HL-60 (cell line): ENCODE results near the gene SH3BP2.
A peak's percentile ranks its signal among the peaks of the same experiment; 100 is the strongest.

Experiments
- DNase-seq, 2 experiments: peaks; one replicate each; pipeline ENCODE4 v3.0.0-alpha.2; 2010 to 2020; ENCODE audit warnings: low read depth in 1 of 2, low spot score in 1 of 2
- H3K27ac ChIP-seq: fragments of 250-450 bp; sonication (Bioruptor Pico); replicated peaks from 2 replicates; pipeline ENCODE4 v1.5.1; 2020; ENCODE audit warnings: mild to moderate bottlenecking, moderate library complexity
- H3K27me3 ChIP-seq: fragments of 250-450 bp; sonication (Bioruptor Pico); 2 replicates; pipeline ENCODE4 v1.5.1; 2021; ENCODE audit warnings: mild to moderate bottlenecking, moderate library complexity; ENCODE audit not compliant: insufficient read depth, poor library complexity, severe bottlenecking
- H3K4me3 ChIP-seq: replicated peaks from 2 replicates; pipeline ENCODE4 v1.5.1; 2011; ENCODE audit warnings: mild to moderate bottlenecking, control low read depth, low read length; ENCODE audit not compliant: insufficient read depth
- GABPA ChIP-seq: IDR thresholded peaks from 2 replicates; pipeline ENCODE4 v1.6.1; 2012; ENCODE audit warnings: low read depth
- POLR2AphosphoS5 ChIP-seq: IDR thresholded peaks from 2 replicates; pipeline ENCODE4 v1.6.1; 2012; ENCODE audit warnings: low read depth
- SPI1 ChIP-seq: IDR thresholded peaks from 2 replicates; pipeline ENCODE4 v1.6.1; 2012; ENCODE audit warnings: low read depth, mild to moderate bottlenecking, borderline replicate concordance
- TF ChIP-seq, protein P1 (sequence below): IDR thresholded peaks from one replicate; pipeline ENCODE4 v1.5.1; 2011; ENCODE audit warnings: low read length, control low read depth, inconsistent platforms; ENCODE audit not compliant: insufficient read depth
- TF ChIP-seq, protein P2 (sequence below): IDR thresholded peaks from 2 replicates; pipeline ENCODE4 v1.6.1; 2012; ENCODE audit warnings: low read depth; ENCODE audit not compliant: insufficient replicate concordance

The SH3BP2 gene

DNA sequence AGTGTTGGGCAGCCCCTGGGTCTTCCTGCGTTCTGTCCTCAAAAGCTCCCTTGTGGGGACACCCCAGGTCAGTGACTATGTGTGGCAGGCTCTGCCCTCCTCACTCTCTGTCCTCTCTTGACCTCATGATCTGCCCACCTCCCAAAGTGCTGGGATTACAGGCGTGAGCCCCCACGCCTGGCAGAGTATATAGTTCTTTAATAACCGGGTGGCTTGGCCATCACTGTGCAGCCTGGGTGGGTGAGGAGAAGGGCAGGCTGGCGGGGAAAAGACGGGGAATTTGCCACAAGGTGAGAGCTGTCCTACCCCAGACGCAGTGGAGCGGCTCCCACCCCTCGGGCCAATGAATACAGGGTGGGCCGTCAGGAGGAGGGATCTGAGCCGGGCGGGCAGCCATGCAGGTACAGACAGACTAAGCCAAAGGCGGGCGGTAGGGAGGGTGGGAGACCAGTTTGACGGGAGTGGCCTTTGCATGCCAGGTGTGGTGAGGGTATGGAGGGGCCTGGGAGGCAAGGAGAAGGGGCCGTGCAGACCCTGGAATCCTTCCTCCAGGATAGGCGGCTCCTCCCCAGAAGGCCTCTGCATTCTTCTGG is 2.5 kb downstream of the SH3BP2 start:
- no peak for DNase-seq
- no peak overlapping the region for H3K4me3 ChIP-seq
- no peaks in the 10 kb centered on the region for H3K27me3 ChIP-seq
- H3K27ac ChIP-seq: peak overlapping the region; percentile 76
- TF ChIP-seq SPI1 (no peak), POLR2AphosphoS5 (no peak), GABPA (no peak)
- TF ChIP-seq, protein P1, sequence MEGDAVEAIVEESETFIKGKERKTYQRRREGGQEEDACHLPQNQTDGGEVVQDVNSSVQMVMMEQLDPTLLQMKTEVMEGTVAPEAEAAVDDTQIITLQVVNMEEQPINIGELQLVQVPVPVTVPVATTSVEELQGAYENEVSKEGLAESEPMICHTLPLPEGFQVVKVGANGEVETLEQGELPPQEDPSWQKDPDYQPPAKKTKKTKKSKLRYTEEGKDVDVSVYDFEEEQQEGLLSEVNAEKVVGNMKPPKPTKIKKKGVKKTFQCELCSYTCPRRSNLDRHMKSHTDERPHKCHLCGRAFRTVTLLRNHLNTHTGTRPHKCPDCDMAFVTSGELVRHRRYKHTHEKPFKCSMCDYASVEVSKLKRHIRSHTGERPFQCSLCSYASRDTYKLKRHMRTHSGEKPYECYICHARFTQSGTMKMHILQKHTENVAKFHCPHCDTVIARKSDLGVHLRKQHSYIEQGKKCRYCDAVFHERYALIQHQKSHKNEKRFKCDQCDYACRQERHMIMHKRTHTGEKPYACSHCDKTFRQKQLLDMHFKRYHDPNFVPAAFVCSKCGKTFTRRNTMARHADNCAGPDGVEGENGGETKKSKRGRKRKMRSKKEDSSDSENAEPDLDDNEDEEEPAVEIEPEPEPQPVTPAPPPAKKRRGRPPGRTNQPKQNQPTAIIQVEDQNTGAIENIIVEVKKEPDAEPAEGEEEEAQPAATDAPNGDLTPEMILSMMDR: no peak
- TF ChIP-seq, protein P2, sequence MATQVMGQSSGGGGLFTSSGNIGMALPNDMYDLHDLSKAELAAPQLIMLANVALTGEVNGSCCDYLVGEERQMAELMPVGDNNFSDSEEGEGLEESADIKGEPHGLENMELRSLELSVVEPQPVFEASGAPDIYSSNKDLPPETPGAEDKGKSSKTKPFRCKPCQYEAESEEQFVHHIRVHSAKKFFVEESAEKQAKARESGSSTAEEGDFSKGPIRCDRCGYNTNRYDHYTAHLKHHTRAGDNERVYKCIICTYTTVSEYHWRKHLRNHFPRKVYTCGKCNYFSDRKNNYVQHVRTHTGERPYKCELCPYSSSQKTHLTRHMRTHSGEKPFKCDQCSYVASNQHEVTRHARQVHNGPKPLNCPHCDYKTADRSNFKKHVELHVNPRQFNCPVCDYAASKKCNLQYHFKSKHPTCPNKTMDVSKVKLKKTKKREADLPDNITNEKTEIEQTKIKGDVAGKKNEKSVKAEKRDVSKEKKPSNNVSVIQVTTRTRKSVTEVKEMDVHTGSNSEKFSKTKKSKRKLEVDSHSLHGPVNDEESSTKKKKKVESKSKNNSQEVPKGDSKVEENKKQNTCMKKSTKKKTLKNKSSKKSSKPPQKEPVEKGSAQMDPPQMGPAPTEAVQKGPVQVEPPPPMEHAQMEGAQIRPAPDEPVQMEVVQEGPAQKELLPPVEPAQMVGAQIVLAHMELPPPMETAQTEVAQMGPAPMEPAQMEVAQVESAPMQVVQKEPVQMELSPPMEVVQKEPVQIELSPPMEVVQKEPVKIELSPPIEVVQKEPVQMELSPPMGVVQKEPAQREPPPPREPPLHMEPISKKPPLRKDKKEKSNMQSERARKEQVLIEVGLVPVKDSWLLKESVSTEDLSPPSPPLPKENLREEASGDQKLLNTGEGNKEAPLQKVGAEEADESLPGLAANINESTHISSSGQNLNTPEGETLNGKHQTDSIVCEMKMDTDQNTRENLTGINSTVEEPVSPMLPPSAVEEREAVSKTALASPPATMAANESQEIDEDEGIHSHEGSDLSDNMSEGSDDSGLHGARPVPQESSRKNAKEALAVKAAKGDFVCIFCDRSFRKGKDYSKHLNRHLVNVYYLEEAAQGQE: no peak

DNA sequence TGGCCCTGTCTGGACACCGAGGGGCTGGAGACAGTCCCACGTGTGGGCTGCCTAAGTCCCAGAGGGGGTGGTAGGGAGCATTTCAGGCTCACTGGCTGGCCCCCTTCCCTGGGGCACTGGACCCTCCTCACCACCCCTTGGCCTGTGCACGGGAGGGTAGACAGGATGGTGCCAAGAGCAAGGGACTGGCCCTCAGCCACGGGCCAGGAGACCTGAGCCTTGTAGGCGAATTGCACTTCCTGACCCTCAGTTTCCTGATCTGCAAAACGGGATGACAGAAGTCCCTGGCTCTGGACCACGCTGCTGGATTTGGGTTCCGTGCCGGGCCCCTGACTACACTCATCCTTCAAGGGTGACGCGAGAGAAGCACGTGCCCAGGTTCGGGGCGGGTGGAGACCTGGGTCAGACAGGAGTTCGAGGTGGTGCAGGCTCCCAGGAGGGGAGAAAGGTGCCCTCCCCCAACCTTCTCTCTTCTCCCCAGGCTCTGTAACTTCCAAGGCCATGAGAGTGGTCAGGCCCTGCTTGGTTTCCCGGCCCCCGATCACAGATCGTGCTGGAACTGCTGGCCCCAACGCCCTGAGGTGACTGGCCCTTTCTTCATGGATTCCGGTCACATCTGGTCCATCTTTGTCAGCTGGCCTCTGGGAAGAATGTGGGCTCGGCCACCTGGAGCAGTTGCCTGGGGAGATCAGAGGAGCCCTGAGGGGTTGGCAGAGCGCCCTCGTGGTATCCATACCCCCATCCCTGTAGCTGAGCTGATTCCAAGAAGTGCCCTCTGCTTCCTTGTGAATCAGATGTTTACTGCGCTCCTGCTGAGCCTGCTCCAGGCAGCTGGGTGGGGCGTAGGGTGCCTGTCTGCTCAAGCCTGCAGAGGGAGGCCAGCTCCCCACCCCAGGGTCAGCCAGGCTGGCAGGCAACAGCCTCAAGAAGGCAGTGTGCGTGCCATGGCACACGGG is 3.3 kb downstream of the SH3BP2 start:
- no peak overlapping the region for H3K27ac ChIP-seq
- TF ChIP-seq, protein P1: no peak
- no peak for TF ChIP-seq POLR2AphosphoS5
- TF ChIP-seq SPI1: no peak
- TF ChIP-seq, protein P2: no peak
- TF ChIP-seq GABPA: no peak
- no peak overlapping the region for H3K4me3 ChIP-seq
- no peaks in the 10 kb centered on the region for H3K27me3 ChIP-seq
- DNase-seq: no peak

DNA sequence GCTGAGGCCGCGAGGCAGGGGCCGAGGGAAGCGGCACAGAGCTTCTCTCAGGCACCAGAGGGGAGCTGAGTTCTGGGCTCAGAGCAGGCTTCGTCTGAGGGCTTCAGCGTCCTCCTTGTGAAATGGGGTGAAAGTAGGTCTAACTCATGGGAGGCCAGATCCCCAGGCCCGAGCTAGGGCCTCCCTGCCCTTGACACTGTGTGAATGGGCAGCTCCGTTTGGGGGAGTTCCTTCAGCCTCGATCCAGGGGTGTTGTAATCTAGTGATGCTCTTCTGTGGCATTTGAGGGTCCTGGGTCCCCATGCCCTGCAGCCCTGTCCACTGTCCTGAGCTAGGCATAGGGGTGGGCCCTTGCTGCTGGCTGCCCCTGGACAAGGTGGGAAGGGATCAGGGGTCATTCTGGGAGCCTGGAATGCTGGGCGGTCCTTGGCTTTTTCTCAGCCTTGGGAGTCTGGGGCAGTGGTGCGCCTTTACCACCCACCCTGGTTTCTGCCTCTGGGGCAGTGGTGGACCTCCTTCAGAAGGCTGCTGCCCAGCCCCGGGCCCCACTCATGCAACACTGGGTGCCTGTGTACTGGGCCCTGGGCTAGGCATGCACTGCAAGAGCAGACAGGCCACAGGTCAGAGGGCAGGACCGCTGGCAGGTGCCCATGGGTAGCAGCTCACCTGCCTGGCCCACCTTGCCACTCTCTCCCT is 4.1 kb downstream of the SH3BP2 start:
- no peak for DNase-seq
- Histone ChIP-seq H3K27ac (peak overlapping the region; percentile 90), H3K27me3 (no peaks in the 10 kb centered on the region), H3K4me3 (no peak overlapping the region)
- TF ChIP-seq, protein P1: no peak
- no peak for TF ChIP-seq POLR2AphosphoS5
- TF ChIP-seq SPI1: no peak
- TF ChIP-seq, protein P2: no peak
- no peak for TF ChIP-seq GABPA
